ENCODE data around the gene SH2D3A.
"Not testable (repeated sequence)": the region's sequence is repeated elsewhere in the genome, so short reads cannot be mapped to it uniquely, and the experiment has no call there.

Gene SH2D3A

GRCh38 chr19:6761053-6761676 lies 6.1 kb downstream of the SH2D3A start:
- DNase-seq (ENCODE audit: low read depth in 2 of 2), result no peak

- no peak for DNase-seq (ENCODE audit: low read depth in 2 of 2)
Observed at GRCh38 chr19:6760606-6761005, 6.6 kb downstream of the SH2D3A start.

- DNase-seq (ENCODE audit: low read depth in 2 of 2), result no peak
Observed at GRCh38 chr19:6754653-6755463, 12.4 kb downstream of the SH2D3A start.

- no peak for DNase-seq (ENCODE audit: low read depth in 2 of 2)
Observed at GRCh38 chr19:6754136-6754535, 13.1 kb downstream of the SH2D3A start.

- peak; percentile 77 to 86 for DNase-seq (ENCODE audit: low read depth in 2 of 2)
Observed at GRCh38 chr19:6753178-6754031, 13.8 kb downstream of the SH2D3A start.

- DNase-seq (ENCODE audit: low read depth in 2 of 2), result no peak
Observed at GRCh38 chr19:6752256-6753177, 14.7 kb downstream of the SH2D3A start.

GRCh38 chr19:6751189-6751588 lies 16.0 kb downstream of the SH2D3A start:
- no peak for DNase-seq (ENCODE audit: low read depth in 2 of 2)

GRCh38 chr19:6750062-6750461 lies 17.2 kb downstream of the SH2D3A start:
- no peak for DNase-seq (ENCODE audit: low read depth in 2 of 2)

- DNase-seq (ENCODE audit: low read depth in 2 of 2), result not testable (repeated sequence)
Observed at GRCh38 chr19:6748543-6748942, 18.7 kb downstream of the SH2D3A start.

GRCh38 chr19:6745965-6746364 lies 21.3 kb downstream of the SH2D3A start:
- no peak for DNase-seq (ENCODE audit: low read depth in 2 of 2)

- DNase-seq (ENCODE audit: low read depth in 2 of 2), result no peak
Observed at GRCh38 chr19:6744381-6745301, 22.6 kb downstream of the SH2D3A start.

GRCh38 chr19:6743714-6744380 lies 23.4 kb downstream of the SH2D3A start:
- no peak for DNase-seq (ENCODE audit: low read depth in 2 of 2)

GRCh38 chr19:6743066-6743465 lies 24.2 kb downstream of the SH2D3A start:
- no peak for DNase-seq (ENCODE audit: low read depth in 2 of 2)

- peak in 1 of 2 experiments; percentile 13 for DNase-seq (ENCODE audit: low read depth in 2 of 2)
Observed at GRCh38 chr19:6740589-6741343, 26.5 kb downstream of the SH2D3A start.

GRCh38 chr19:6739883-6740588 lies 27.2 kb downstream of the SH2D3A start:
- peak in 1 of 2 experiments; percentile 12 for DNase-seq (ENCODE audit: low read depth in 2 of 2)

GRCh38 chr19:6739390-6739882 lies 27.8 kb downstream of the SH2D3A start, which contains the start of gene TRIP10:
Gene TRIP10, plus strand, starts transcription at chr19:6739680. Its CDS starts 82 bp downstream, at chr19:6739762.
- peak; percentile 70 to 71 for DNase-seq (ENCODE audit: low read depth in 2 of 2)

- peak in 1 of 2 experiments; percentile 20 for DNase-seq (ENCODE audit: low read depth in 2 of 2)
Observed at GRCh38 chr19:6738787-6739389, 28.3 kb downstream of the SH2D3A start.
